Endothelial cell of umbilical vein (primary cell): ENCODE measurements around the gene ADARB2. TPM values are rescaled to one million over a fixed set of nuclear protein-coding genes. Genes with fewer than 3 reads are reported as not detected.

Source experiments
- BruUV-seq: library from RNA; stranded (reverse); fragments of 400-500 nt; replicated peaks from 2 replicates; lab custom pipeline; 2021; lab: Mats Ljungman, UMichigan
- CTCF ChIA-PET: fragments of 300-600, 350-600 bp; sonication (Branson Sonifier 250); formaldehyde crosslinking; loops from one replicate; lab custom pipeline; 2021; ENCODE audit warnings: antibody characterized with exemption, inconsistent platforms; lab: Charles Lee
- POLR2A ChIA-PET: fragments of 300-600, 350-600 bp; sonication (Branson Sonifier 250); formaldehyde crosslinking; loops from one replicate; lab custom pipeline; 2021; ENCODE audit warnings: antibody characterized with exemption, inconsistent platforms; lab: Charles Lee
- DNase-seq: peaks from one replicate; pipeline ENCODE4 v3.0.0-alpha.2; 2011; ENCODE audit warnings: low read depth, low spot score
- FAIRE-seq: peaks from 2 replicates; lab custom pipeline; 2011; peaks lifted over from hg19 to GRCh38; lab: Jason Lieb, UNC
- H2AFZ ChIP-seq: 2 replicates; pipeline ENCODE4 v1.6.0; 2012; ENCODE audit warnings: low read depth, low read length, control low read depth, inconsistent platforms
- H3K27ac ChIP-seq: 2 replicates; pipeline ENCODE4 v1.5.1; 2011; ENCODE audit warnings: low read depth, mild to moderate bottlenecking, control low read depth, low read length, moderate library complexity; ENCODE audit not compliant: insufficient read depth
- H3K27me3 ChIP-seq, 2 experiments: 2 replicates each; pipeline versions ENCODE4 v1.6.0 to v1.6.1; 2011; ENCODE audit warnings: low read length in 2 of 2, mixed read lengths in 1 of 2; ENCODE audit not compliant: control insufficient read depth in 2 of 2, insufficient read depth in 2 of 2
- H3K36me3 ChIP-seq, 2 experiments: 2 replicates in 1 of 2; 3 replicates in 1 of 2; pipeline ENCODE4 v1.5.1; 2011; ENCODE audit warnings: low read length in 2 of 2, mild to moderate bottlenecking in 1 of 2, moderate library complexity in 1 of 2; ENCODE audit not compliant: control insufficient read depth in 2 of 2, insufficient read depth in 2 of 2; ENCODE audit errors: extremely low read depth in 1 of 2
- H3K4me1 ChIP-seq: 3 replicates; pipeline ENCODE4 v1.5.1; 2011; ENCODE audit warnings: mild to moderate bottlenecking, low read length; ENCODE audit not compliant: control insufficient read depth, insufficient read depth; ENCODE audit errors: extremely low read depth
- H3K4me2 ChIP-seq: 2 replicates; pipeline ENCODE4 v1.6.1; 2011; ENCODE audit warnings: low read length, control low read depth, mixed read lengths; ENCODE audit not compliant: insufficient read depth
- H3K4me3 ChIP-seq, 3 experiments: fragments of 200-600 bp in 1 of 3; sonication (generic), shearing (Covaris generic) in 1 of 3; replicated peaks in 1 of 3; 2 replicates each; pipeline ENCODE4 v1.5.1; 2011 to 2016; ENCODE audit warnings: control low read depth in 3 of 3, low read length in 3 of 3, mild to moderate bottlenecking in 2 of 3, inconsistent platforms in 1 of 3, low read depth in 1 of 3, moderate library complexity in 1 of 3; ENCODE audit not compliant: insufficient read depth in 1 of 3
- H3K79me2 ChIP-seq: 2 replicates; pipeline ENCODE4 v1.6.0; 2012; ENCODE audit warnings: low read length, inconsistent platforms; ENCODE audit not compliant: control insufficient read depth, insufficient read depth
- H3K9ac ChIP-seq: replicated peaks from 2 replicates; pipeline ENCODE3; 2011; ENCODE audit warnings: low read length, control low read depth; ENCODE audit not compliant: insufficient read depth; ENCODE audit errors: extremely low read depth
- H3K9me1 ChIP-seq: replicated peaks from 3 replicates; pipeline ENCODE4 v1.6.0; 2011; ENCODE audit warnings: mild to moderate bottlenecking, low read length; ENCODE audit not compliant: control insufficient read depth, insufficient read depth; ENCODE audit errors: extremely low read depth
- H3K9me3 ChIP-seq: replicated peaks from 2 replicates; pipeline ENCODE4 v1.5.1; 2012; ENCODE audit warnings: low read length, inconsistent platforms; ENCODE audit not compliant: control insufficient read depth, insufficient read depth
- H4K20me1 ChIP-seq: replicated peaks from 2 replicates; pipeline ENCODE3; 2011; ENCODE audit warnings: mild to moderate bottlenecking, low read length; ENCODE audit not compliant: control insufficient read depth, insufficient read depth; ENCODE audit errors: extremely low read depth
- CTCF ChIP-seq, 2 donors: IDR thresholded peaks; 1 replicate in 1 of 2; 2 replicates in 1 of 2; pipeline ENCODE4 v1.5.1; 2011; ENCODE audit warnings: low read length in 2 of 2, mild to moderate bottlenecking in 2 of 2, moderate library complexity in 2 of 2, control low read depth in 1 of 2, inconsistent platforms in 1 of 2, low read depth in 1 of 2; ENCODE audit not compliant: insufficient read depth in 1 of 2; ENCODE audit errors: extremely low read depth in 1 of 2
- EZH2 ChIP-seq: IDR thresholded peaks from 2 replicates; pipeline ENCODE4 v1.6.1; 2012; ENCODE audit warnings: borderline replicate concordance, low read depth, mild to moderate bottlenecking, moderate library complexity, low read length, inconsistent platforms; ENCODE audit not compliant: severe bottlenecking
- FOS ChIP-seq: IDR thresholded peaks from 2 replicates; pipeline ENCODE4 v1.6.1; 2011; ENCODE audit warnings: mild to moderate bottlenecking, low read length, moderate library complexity, borderline replicate concordance; ENCODE audit not compliant: insufficient read depth
- GATA2 ChIP-seq: IDR thresholded peaks from 2 replicates; pipeline ENCODE4 v1.7.0; 2011; ENCODE audit warnings: low read depth, mild to moderate bottlenecking, moderate library complexity, mixed read lengths, low read length; ENCODE audit not compliant: insufficient read length, insufficient read depth
- JUN ChIP-seq: IDR thresholded peaks from 2 replicates; pipeline ENCODE4 v1.6.1; 2011; ENCODE audit warnings: borderline replicate concordance, low read depth; ENCODE audit not compliant: insufficient read length, insufficient read depth
- MAX ChIP-seq: IDR thresholded peaks from 2 replicates; pipeline ENCODE4 v1.6.1; 2011; ENCODE audit not compliant: insufficient read depth, insufficient read length
- MYC ChIP-seq: IDR thresholded peaks from one replicate; pipeline ENCODE4 v1.6.1; 2011; ENCODE audit warnings: mild to moderate bottlenecking, low read depth, low read length
- POLR2A ChIP-seq: IDR thresholded peaks from 2 replicates; pipeline ENCODE4 v1.6.1; 2012; ENCODE audit warnings: low read depth, mild to moderate bottlenecking, control low read depth, low read length
- POLR2AphosphoS5 ChIP-seq: IDR thresholded peaks from 2 replicates; pipeline ENCODE4 v1.6.1; 2012; ENCODE audit warnings: low read depth, mild to moderate bottlenecking, control low read depth, low read length, moderate library complexity; ENCODE audit not compliant: insufficient read depth
- dilution Hi-C: fragments of 300-500 bp; cut with MboI; formaldehyde crosslinking; loops from one replicate; pipeline ENCODE4 v1.15.0; 2019; ENCODE audit warnings: low sequenced_read_pairs; ENCODE audit not compliant: extremely low pct_ligation_motif_present
- intact Hi-C: fragments of 100-400 bp; cut with micrococcal nuclease; formaldehyde crosslinking; loops from one replicate; pipeline ENCODE4 v1.10.0; 2022
- polyA plus RNA-seq, 4 experiments: library from polyadenylated mRNA; depleted of rRNA in 3 of 4; stranded (reverse) in 3 of 4; unstranded in 1 of 4; fragments of >200 nt; gene quantifications; 2 replicates each; pipeline versions ENCODE4 v1.2.1 to v1.2.3, GENCODE V29; 2011 to 2012; ENCODE audit warnings: missing spikeins in 1 of 4
- total RNA-seq: library from RNA; stranded (reverse); gene quantifications from 2 replicates; pipeline ENCODE4 v1.2.3, GENCODE V29; 2021

Gene ADARB2
- total and polyA plus RNA-seq, 2 donors (not counting 3 experiments of a cell fraction or from before 2014, with no cell fraction given) = not detected

GRCh38 chr10:1627945-1628344 lies 109.4 kb downstream of the ADARB2 start:
- no peak overlapping the region for H3K27ac ChIP-seq
- H3K4me1 ChIP-seq = no peaks in the 10 kb centered on the region
- no peaks in the 10 kb centered on the region for H3K9me1 ChIP-seq
- no peak overlapping the region for H2AFZ ChIP-seq
- CTCF ChIA-PET = no interaction called here
- H3K4me3 ChIP-seq = no peak overlapping the region
- no peaks in the 10 kb centered on the region for H3K79me2 ChIP-seq
- no peak overlapping the region for H3K9ac ChIP-seq
- FAIRE-seq (no peak), DNase-seq (no peak)
- dilution Hi-C loops (no loop called here), intact Hi-C loops (no loop called here)
- no peaks in the 10 kb centered on the region for H4K20me1 ChIP-seq
- BruUV-seq = no TSS peak
- no peak overlapping the region for H3K4me2 ChIP-seq
- H3K9me3 ChIP-seq = peaks cover 12% of the 10 kb centered on the region
- H3K36me3 ChIP-seq = no peaks in the 10 kb centered on the region
- POLR2A ChIA-PET = no interaction called here
- TF ChIP-seq POLR2A (no peak), MYC (no peak), GATA2 (no peak), JUN (no peak), FOS (no peak)
- no peaks in the 10 kb centered on the region for H3K27me3 ChIP-seq

GRCh38 chr10:1626835-1627234 lies 110.5 kb downstream of the ADARB2 start:
- ChIA-PET POLR2A (no interaction called here), CTCF (no interaction called here)
- Histone ChIP-seq H3K9me1 (no peaks in the 10 kb centered on the region), H3K27me3 (no peaks in the 10 kb centered on the region), H3K4me2 (no peak overlapping the region), H3K9ac (no peak overlapping the region), H3K9me3 (peaks cover 10% of the 10 kb centered on the region), H3K79me2 (no peaks in the 10 kb centered on the region), H3K4me3 (no peak overlapping the region), H3K4me1 (no peaks in the 10 kb centered on the region), H4K20me1 (no peaks in the 10 kb centered on the region), H2AFZ (no peak overlapping the region), H3K27ac (no peak overlapping the region), H3K36me3 (no peaks in the 10 kb centered on the region)
- dilution Hi-C loops = no loop called here
- no peak for DNase-seq
- no peak for FAIRE-seq
- BruUV-seq = no TSS peak
- TF ChIP-seq CTCF (IDR thresholded peaks at IDR 0.05; ENCODE audit: extremely low read depth in 1 of 2, insufficient read depth in 1 of 2, low read depth in 1 of 2, low read length in 2 of 2) (no peak), POLR2A (no peak), POLR2AphosphoS5 (no peak), MAX (no peak), FOS (no peak), GATA2 (no peak), JUN (no peak), MYC (no peak), EZH2 (no peak)
- intact Hi-C loops = no loop called here
